OCI-LY7 (cell line): ENCODE measurements around the gene NFATC2IP. TPM values are rescaled to one million over a fixed set of nuclear protein-coding genes. Genes with fewer than 3 reads are reported as not detected.
"Not testable (repeated sequence)": the region's sequence is repeated elsewhere in the genome, so short reads cannot be mapped to it uniquely, and the experiment has no call there.

Source experiments
- BruUV-seq: library from RNA; stranded (reverse); fragments of 400-500 nt; replicated peaks from 2 replicates; lab custom pipeline; 2021; lab: Mats Ljungman, UMichigan
- CTCF ChIA-PET: fragments of 300-600 bp; sonication (Branson Sonifier 250); formaldehyde crosslinking; loops from one replicate; lab custom pipeline; 2022; ENCODE audit warnings: antibody characterized with exemption; ENCODE audit not compliant: unreplicated experiment; lab: Charles Lee
- POLR2A ChIA-PET: fragments of 300-600 bp; sonication (Branson Sonifier 250); formaldehyde crosslinking; loops from one replicate; lab custom pipeline; 2022; ENCODE audit warnings: antibody characterized with exemption; lab: Charles Lee
- DNase-seq: peaks from one replicate; pipeline ENCODE4 v3.0.0-alpha.2; 2015; ENCODE audit warnings: low spot score
- H2AFZ ChIP-seq: fragments of 200-600 bp; sonication (generic), shearing (Covaris generic); 2 replicates; pipeline ENCODE4 v1.6.1; 2014; ENCODE audit warnings: mild to moderate bottlenecking, antibody characterized with exemption, low read length, moderate library complexity
- H3K27ac ChIP-seq: fragments of 200-600 bp; sonication (generic); 2 replicates; pipeline ENCODE4 v1.5.1; 2014; ENCODE audit warnings: mixed run types, low read depth, mild to moderate bottlenecking, moderate library complexity, low read length, inconsistent platforms; ENCODE audit not compliant: poor library complexity, severe bottlenecking
- H3K36me3 ChIP-seq: fragments of 200-600 bp; sonication (generic); 2 replicates; pipeline ENCODE4 v1.6.1; 2014; ENCODE audit warnings: mild to moderate bottlenecking, antibody characterized with exemption, low read length, moderate library complexity, mixed read lengths; ENCODE audit not compliant: insufficient read depth
- H3K4me1 ChIP-seq: fragments of 200-600 bp; sonication (generic); 2 replicates; pipeline ENCODE4 v1.5.1; 2014; ENCODE audit warnings: mild to moderate bottlenecking, low read length; ENCODE audit not compliant: insufficient read depth, poor library complexity, severe bottlenecking
- H3K4me2 ChIP-seq: fragments of 200-600 bp; sonication (generic); 2 replicates; pipeline ENCODE4 v1.6.1; 2014; ENCODE audit warnings: mild to moderate bottlenecking, low read length
- H3K4me3 ChIP-seq: fragments of 200-600 bp; sonication (generic); 2 replicates; pipeline ENCODE4 v1.5.1; 2014; ENCODE audit warnings: mild to moderate bottlenecking, low read depth, low read length; ENCODE audit not compliant: poor library complexity, severe bottlenecking
- H3K79me2 ChIP-seq: fragments of 200-600 bp; sonication (generic); 2 replicates; pipeline ENCODE4 v1.6.1; 2016; ENCODE audit warnings: low read depth, mild to moderate bottlenecking, low read length, moderate library complexity, mixed read lengths; ENCODE audit not compliant: insufficient read depth
- H3K9me2 ChIP-seq: fragments of 200-600 bp; sonication (generic); 2 replicates; pipeline ENCODE4 v1.6.1; 2016; ENCODE audit warnings: mild to moderate bottlenecking, low read length, mixed read lengths; ENCODE audit not compliant: insufficient read depth
- H3K9me3 ChIP-seq: fragments of 200-600 bp; sonication (generic); 2 replicates; pipeline ENCODE4 v1.6.1; 2014; ENCODE audit warnings: mild to moderate bottlenecking, mixed run types, low read length, mixed read lengths
- H4K20me1 ChIP-seq: fragments of 200-600 bp; sonication (generic); 2 replicates; pipeline ENCODE4 v1.6.1; 2014; ENCODE audit warnings: mild to moderate bottlenecking, antibody characterized with exemption, low read length, moderate library complexity, mixed read lengths; ENCODE audit not compliant: insufficient read depth
- CTCF ChIP-seq: fragments of 200-600 bp; sonication (generic); conservative IDR thresholded peaks from 2 replicates; pipeline ENCODE4 v1.5.1; 2014; ENCODE audit warnings: mild to moderate bottlenecking, antibody characterized with exemption, low read length, moderate library complexity, mixed read lengths
- EZH2phosphoT487 ChIP-seq: fragments of 200-600 bp; sonication (generic); IDR thresholded peaks from 2 replicates; pipeline ENCODE4 v1.6.1; 2018; ENCODE audit warnings: low read depth, borderline replicate concordance, mild to moderate bottlenecking, mixed run types, antibody characterized with exemption, low read length, moderate library complexity, mixed read lengths
- intact Hi-C: fragments of 100-400 bp; cut with micrococcal nuclease; formaldehyde crosslinking; loops from one replicate; pipeline ENCODE4 v1.10.0; 2022; ENCODE audit not compliant: unreplicated experiment
- total RNA-seq, 2 experiments: library from RNA; depleted of rRNA in 1 of 2; stranded (reverse); fragments of >200 nt in 1 of 2; shearing (Covaris generic) in 1 of 2; gene quantifications; 2 replicates each; pipeline ENCODE4 v1.2.3, GENCODE V29; 2014 to 2022

Gene NFATC2IP
- total RNA-seq, 2 experiments from 2014 or later = 73.0 to 114 TPM

- no peak overlapping the region for H3K4me3 ChIP-seq
- no peak overlapping the region for H3K4me2 ChIP-seq
- peaks cover 55% of the 10 kb centered on the region for H3K36me3 ChIP-seq
- no peaks in the 10 kb centered on the region for H3K79me2 ChIP-seq
- CTCF ChIA-PET = no interaction called here
- no TSS peak for BruUV-seq
- intact Hi-C loops = no loop called here
- TF ChIP-seq EZH2phosphoT487 (no peak), CTCF (no peak)
- H3K27ac ChIP-seq = no peak overlapping the region
- POLR2A ChIA-PET = no interaction called here
- H3K4me1 ChIP-seq = no peaks in the 10 kb centered on the region
- no peaks in the 10 kb centered on the region for H3K9me3 ChIP-seq
- H4K20me1 ChIP-seq = no peaks in the 10 kb centered on the region; the same call in 1 of the 2 replicates
- DNase-seq = no peak
- no peaks in the 10 kb centered on the region for H3K9me2 ChIP-seq
- H2AFZ ChIP-seq = no peak overlapping the region
Observed at GRCh38 chr16:28964496-28964895, 13.8 kb downstream of the NFATC2IP start.

GRCh38 chr16:28967156-28967555, 16.4 kb downstream of the NFATC2IP start:
- Histone ChIP-seq H3K36me3 (peaks cover 33% of the 10 kb centered on the region), H3K79me2 (no peaks in the 10 kb centered on the region), H3K9me2 (no peaks in the 10 kb centered on the region), H3K4me3 (no peak overlapping the region), H2AFZ (no peak overlapping the region), H3K9me3 (no peaks in the 10 kb centered on the region), H4K20me1 (no peaks in the 10 kb centered on the region; the same call in 1 of the 2 replicates), H3K4me1 (no peaks in the 10 kb centered on the region), H3K27ac (no peak overlapping the region), H3K4me2 (no peak overlapping the region)
- CTCF ChIA-PET = no interaction called here
- DNase-seq = no peak
- TF ChIP-seq CTCF = no peak
- no peak for TF ChIP-seq EZH2phosphoT487
- POLR2A ChIA-PET = interaction anchor here (1.0 kb wide), 1 partner anchor 43 kb away, joined by 3 read pairs; no protein-coding TSS in a partner anchor
- no TSS peak for BruUV-seq
- intact Hi-C loops = no loop called here

- H3K79me2 ChIP-seq, H3K4me2 ChIP-seq, H3K9me2 ChIP-seq, H3K9me3 ChIP-seq, H3K36me3 ChIP-seq, BruUV-seq, intact Hi-C loops, H4K20me1 ChIP-seq, H2AFZ ChIP-seq, POLR2A ChIA-PET, H3K4me1 ChIP-seq, DNase-seq, H3K27ac ChIP-seq, H3K4me3 ChIP-seq: not testable (repeated sequence)
- CTCF ChIA-PET = interaction anchor here (0.6 kb wide), 1 partner anchor 1147 kb away, joined by 3 read pairs; no protein-coding TSS in a partner anchor
Observed at GRCh38 chr16:28969696-28970095, 19.0 kb downstream of the NFATC2IP start.
